Glutamatergic neuron (in vitro differentiated cells): Measurements from ENCODE around the gene KCTD21. TPM values are rescaled to one million over a fixed set of nuclear protein-coding genes. Genes with fewer than 3 reads are reported as not detected.

Experiments
- DNase-seq: peaks from one replicate; pipeline ENCODE4 v3.0.0; 2022
- H3K27ac Mint-ChIP-seq: one replicate; pipeline ENCODE4 v1.8.0; 2020; ENCODE audit warnings: mild to moderate bottlenecking, mixed read lengths, inconsistent platforms; ENCODE audit not compliant: unreplicated experiment
- H3K27me3 Mint-ChIP-seq: one replicate; pipeline ENCODE4 v1.8.0; 2020; ENCODE audit warnings: mild to moderate bottlenecking, moderate library complexity, mixed read lengths, inconsistent platforms; ENCODE audit not compliant: unreplicated experiment
- H3K36me3 Mint-ChIP-seq: one replicate; pipeline ENCODE4 v1.8.0; 2020; ENCODE audit warnings: mild to moderate bottlenecking, mixed read lengths, inconsistent platforms; ENCODE audit not compliant: unreplicated experiment
- H3K4me1 Mint-ChIP-seq: one replicate; pipeline ENCODE4 v1.8.0; 2020; ENCODE audit warnings: mild to moderate bottlenecking, low read depth, mixed read lengths, inconsistent platforms; ENCODE audit not compliant: unreplicated experiment
- H3K4me3 Mint-ChIP-seq: one replicate; pipeline ENCODE4 v1.8.0; 2020; ENCODE audit warnings: mild to moderate bottlenecking, mixed read lengths, inconsistent platforms; ENCODE audit not compliant: unreplicated experiment
- H3K9me3 Mint-ChIP-seq: one replicate; pipeline ENCODE4 v1.8.0; 2020; ENCODE audit warnings: mild to moderate bottlenecking, moderate library complexity, mixed read lengths, inconsistent platforms; ENCODE audit not compliant: unreplicated experiment
- total RNA-seq: library from RNA; stranded (reverse); fragmentation: NEBNext Ultra II Directional; extraction: Animal tissue kit (Norgen Biotek cat#: 25700); gene quantifications from one replicate; pipeline ENCODE4 v1.2.1, GENCODE V29; 2021; ENCODE audit not compliant: unreplicated experiment
- TF ChIP-seq, protein P1 (sequence below): fragments of 200-600 bp; sonication (generic); IDR thresholded peaks from one replicate; pipeline ENCODE4 v1.5.0; 2021; ENCODE audit not compliant: partially characterized antibody, unreplicated experiment

Gene KCTD21
- total RNA-seq, 1 donor from 2014 or later: 9.7 TPM

DNA sequence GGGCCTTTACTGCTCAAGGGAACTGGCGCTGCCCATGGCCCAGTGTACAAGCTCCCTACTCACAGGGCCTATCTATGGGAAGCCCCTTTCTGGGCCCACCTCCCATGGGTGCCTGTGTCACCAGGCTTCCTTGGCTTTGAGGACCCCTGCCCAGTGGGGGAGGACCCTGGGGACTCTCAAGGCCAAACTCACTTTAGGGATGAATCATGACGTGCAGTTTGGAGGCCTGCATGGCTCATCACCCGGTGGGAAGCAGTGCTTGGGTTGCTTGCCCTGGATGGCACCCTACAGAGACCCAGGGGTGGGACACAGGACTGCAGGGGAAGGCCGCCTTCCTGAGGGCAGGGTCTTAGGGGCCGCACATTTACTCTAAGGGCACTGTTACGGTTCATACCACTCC lies 16.5 kb downstream of the KCTD21 start:
- H3K27me3 Mint-ChIP-seq: peaks cover 10% of the 10 kb centered on the region
- no peak overlapping the region for H3K27ac Mint-ChIP-seq
- peaks cover 5% of the 10 kb centered on the region for H3K9me3 Mint-ChIP-seq
- DNase-seq: no peak
- H3K4me3 Mint-ChIP-seq: no peak overlapping the region
- peaks cover 14% of the 10 kb centered on the region for H3K36me3 Mint-ChIP-seq
- TF ChIP-seq, protein P1, sequence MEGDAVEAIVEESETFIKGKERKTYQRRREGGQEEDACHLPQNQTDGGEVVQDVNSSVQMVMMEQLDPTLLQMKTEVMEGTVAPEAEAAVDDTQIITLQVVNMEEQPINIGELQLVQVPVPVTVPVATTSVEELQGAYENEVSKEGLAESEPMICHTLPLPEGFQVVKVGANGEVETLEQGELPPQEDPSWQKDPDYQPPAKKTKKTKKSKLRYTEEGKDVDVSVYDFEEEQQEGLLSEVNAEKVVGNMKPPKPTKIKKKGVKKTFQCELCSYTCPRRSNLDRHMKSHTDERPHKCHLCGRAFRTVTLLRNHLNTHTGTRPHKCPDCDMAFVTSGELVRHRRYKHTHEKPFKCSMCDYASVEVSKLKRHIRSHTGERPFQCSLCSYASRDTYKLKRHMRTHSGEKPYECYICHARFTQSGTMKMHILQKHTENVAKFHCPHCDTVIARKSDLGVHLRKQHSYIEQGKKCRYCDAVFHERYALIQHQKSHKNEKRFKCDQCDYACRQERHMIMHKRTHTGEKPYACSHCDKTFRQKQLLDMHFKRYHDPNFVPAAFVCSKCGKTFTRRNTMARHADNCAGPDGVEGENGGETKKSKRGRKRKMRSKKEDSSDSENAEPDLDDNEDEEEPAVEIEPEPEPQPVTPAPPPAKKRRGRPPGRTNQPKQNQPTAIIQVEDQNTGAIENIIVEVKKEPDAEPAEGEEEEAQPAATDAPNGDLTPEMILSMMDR: no peak
- peaks cover 7% of the 10 kb centered on the region for H3K4me1 Mint-ChIP-seq

DNA sequence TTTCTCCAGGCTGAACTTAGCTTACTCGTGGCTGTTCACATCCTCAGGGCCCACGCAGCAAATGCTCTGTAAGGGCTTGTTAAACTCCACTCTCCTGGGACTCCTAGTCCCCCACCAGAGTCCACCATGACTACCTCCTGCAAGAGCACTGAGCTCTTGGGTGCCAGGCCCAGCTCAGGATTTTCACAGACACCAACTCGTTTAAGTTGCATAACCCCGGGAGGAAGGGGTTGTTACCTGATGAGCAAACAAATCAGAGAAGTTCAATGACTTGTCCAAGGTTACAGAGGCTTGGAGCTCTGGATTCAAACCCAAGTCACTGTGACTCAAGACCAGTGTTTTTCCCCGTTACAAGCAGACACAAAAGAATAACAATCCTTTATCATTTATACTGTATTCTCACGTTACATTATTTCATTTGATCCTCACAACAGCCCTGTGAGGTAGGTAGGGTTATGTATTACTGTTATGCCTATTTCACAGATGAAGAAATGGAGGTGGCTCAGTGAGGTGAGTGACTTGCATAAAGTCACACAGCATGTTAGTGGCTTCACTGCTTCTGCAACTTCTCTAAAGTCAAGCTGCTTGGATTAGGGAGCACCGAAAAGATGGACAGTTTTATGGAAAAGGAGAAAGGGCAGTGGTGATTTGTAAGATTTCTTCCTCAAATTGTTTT lies 17.4 kb downstream of the KCTD21 start:
- no peak overlapping the region for H3K4me3 Mint-ChIP-seq
- H3K9me3 Mint-ChIP-seq: peaks cover 4% of the 10 kb centered on the region
- H3K27me3 Mint-ChIP-seq: peaks cover 10% of the 10 kb centered on the region
- H3K27ac Mint-ChIP-seq: no peak overlapping the region
- no peak for DNase-seq
- peaks cover 14% of the 10 kb centered on the region for H3K36me3 Mint-ChIP-seq
- TF ChIP-seq, protein P1: no peak
- H3K4me1 Mint-ChIP-seq: peaks cover 7% of the 10 kb centered on the region

DNA sequence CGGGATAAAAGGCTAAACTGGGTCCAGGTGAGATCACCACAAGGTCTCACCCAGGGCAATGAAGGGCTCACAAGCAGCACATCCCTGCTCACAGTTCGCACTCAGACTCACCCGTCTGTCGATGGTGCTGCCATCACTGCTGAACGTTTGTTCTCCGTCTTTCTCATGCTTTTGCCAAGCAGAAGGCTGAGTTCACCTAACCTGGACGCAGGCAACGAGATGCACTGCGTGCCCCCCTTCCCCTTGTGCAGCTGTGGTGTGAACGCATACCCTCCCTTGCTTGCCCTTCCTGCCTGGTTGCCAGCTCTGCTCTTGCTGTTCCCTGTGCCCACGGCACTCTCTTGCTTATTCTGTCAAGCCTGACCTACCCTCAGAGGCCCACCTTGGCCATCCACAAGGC lies 18.0 kb downstream of the KCTD21 start:
- TF ChIP-seq, protein P1: no peak
- Mint-ChIP-seq H3K9me3 (peaks cover 4% of the 10 kb centered on the region), H3K27ac (no peak overlapping the region), H3K4me3 (no peak overlapping the region), H3K4me1 (peaks cover 7% of the 10 kb centered on the region), H3K27me3 (peaks cover 10% of the 10 kb centered on the region), H3K36me3 (peaks cover 14% of the 10 kb centered on the region)
- no peak for DNase-seq

DNA sequence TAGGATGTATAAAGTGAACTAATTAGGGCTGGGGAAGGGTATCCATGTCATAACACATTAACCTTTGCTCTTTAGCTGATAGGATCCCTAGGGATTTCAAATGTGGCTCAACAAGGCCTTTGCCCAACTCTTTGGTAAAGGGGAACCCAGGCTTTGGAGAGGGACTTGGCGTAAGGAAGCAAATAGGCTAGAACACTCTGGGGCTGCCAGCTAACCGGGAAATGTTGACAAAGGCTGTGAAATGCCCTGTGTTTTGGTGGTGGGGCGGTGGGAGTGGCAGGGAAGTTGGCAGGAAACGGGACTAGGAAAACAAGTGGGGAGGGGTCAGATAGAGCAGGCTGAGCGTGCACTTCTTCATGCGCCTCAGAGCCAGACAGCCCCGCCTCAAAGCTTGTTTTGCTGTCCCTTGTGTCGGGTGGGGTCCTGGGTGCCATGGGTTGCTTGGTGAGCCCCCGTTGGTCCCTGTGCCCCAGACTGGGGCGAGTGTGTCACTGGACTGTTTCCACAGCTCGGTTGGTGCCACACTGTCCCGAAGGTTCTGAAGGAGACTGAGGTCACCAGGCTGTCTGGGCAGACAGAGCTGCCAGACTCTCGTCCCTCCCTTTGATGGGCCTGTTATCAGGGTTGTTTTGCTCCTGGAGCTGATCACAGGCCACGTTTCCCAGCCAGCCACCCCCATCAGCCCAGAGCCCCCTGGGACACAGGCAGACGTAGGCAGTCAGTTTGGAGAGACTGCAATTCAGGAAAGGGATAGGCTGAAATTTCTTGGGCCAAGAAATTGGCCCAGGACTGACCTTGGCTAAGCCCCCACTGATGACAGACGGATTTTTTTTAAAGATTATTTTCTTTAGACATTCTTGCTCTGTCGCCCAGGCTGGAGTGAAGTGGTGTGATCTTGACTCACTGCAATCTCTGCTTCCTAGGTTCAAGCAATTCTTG lies 19.6 kb downstream of the KCTD21 start:
- Mint-ChIP-seq H3K4me1 (peaks cover 7% of the 10 kb centered on the region), H3K4me3 (no peak overlapping the region), H3K27ac (no peak overlapping the region)

More for the DNA sequence above, 19.6 kb downstream of the KCTD21 start:
- TF ChIP-seq, protein P1: no peak
- peak; percentile 52 for DNase-seq
- peaks cover 4% of the 10 kb centered on the region for H3K9me3 Mint-ChIP-seq
- peaks cover 8% of the 10 kb centered on the region for H3K27me3 Mint-ChIP-seq
- H3K36me3 Mint-ChIP-seq: peaks cover 10% of the 10 kb centered on the region
